ENCODE results near the gene DOCK6.

DOCK6 gene

GRCh38 chr19:11159598-11160439 is 102.5 kb downstream of the DOCK6 start:
- H3K9me3 ChIP-seq, result no peaks in the 10 kb centered on the region
- H3K36me3 ChIP-seq, result no peaks in the 10 kb centered on the region
- no peak overlapping the region for H3K27ac ChIP-seq
- H3K27me3 ChIP-seq, result no peaks in the 10 kb centered on the region
- TF ChIP-seq, protein P1, sequence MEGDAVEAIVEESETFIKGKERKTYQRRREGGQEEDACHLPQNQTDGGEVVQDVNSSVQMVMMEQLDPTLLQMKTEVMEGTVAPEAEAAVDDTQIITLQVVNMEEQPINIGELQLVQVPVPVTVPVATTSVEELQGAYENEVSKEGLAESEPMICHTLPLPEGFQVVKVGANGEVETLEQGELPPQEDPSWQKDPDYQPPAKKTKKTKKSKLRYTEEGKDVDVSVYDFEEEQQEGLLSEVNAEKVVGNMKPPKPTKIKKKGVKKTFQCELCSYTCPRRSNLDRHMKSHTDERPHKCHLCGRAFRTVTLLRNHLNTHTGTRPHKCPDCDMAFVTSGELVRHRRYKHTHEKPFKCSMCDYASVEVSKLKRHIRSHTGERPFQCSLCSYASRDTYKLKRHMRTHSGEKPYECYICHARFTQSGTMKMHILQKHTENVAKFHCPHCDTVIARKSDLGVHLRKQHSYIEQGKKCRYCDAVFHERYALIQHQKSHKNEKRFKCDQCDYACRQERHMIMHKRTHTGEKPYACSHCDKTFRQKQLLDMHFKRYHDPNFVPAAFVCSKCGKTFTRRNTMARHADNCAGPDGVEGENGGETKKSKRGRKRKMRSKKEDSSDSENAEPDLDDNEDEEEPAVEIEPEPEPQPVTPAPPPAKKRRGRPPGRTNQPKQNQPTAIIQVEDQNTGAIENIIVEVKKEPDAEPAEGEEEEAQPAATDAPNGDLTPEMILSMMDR (IDR thresholded peaks at IDR 0.05), result no peak
- no peak overlapping the region for H3K4me3 ChIP-seq (ENCODE audit: low read depth in 1 of 2, low read length in 1 of 2)
- H3K4me1 ChIP-seq (ENCODE audit: control insufficient read depth in 1 of 2, insufficient read depth in 1 of 2, low read depth in 1 of 2, low read length in 1 of 2), result peaks cover 13 to 15% of the 10 kb centered on the region in 2 experiments

DNA sequence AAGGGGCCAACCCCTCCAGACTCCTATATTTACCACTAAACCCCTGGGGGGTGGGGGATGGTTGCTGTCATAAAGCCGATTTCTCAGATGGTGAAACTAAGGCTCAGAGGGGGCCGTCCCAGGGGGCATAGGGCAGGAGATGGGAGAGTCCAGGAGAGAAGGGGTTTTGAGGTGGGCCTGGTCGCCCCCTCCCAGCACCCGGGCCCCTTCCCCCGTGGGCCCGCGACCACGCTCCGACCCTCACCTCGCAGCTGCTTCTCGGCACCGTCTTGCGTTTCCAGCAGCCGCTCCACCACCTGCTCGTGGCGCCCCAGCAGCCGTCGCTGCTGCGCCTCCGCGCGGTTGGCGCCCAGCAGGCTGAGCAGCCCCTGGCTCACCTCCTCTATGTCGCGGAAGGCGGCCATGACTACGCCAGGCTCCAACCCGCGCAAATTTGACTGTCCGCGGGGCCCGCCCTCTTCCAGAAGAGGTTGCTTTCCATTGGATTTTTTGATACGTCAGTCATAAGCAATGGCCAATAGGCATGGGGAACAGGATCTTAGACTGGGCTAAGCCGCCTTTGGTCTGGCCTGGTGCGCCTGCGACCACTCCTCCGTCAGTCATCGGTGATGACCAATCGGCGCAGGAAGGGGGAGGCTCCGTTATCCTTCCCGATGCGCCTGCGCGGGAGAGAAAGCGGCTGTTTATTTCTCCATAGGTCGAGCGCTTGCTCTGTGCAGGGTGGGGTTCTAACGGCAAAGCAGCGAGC is 106.8 kb downstream of the DOCK6 start, which contains the start of gene SPC24:
TSS of gene SPC24 (minus strand) at position 410 of the 748 bp plus-strand sequence. CDS start at position 404, 6 bp downstream.
- peak within 1 kb of the TSS; percentile 40 for H3K27ac ChIP-seq
- peaks cover 19 to 22% of the 10 kb centered on the region in 2 experiments for H3K4me1 ChIP-seq (ENCODE audit: control insufficient read depth in 1 of 2, insufficient read depth in 1 of 2, low read depth in 1 of 2, low read length in 1 of 2)
- peaks cover 7% of the 10 kb centered on the region for H3K36me3 ChIP-seq
- TF ChIP-seq, protein P1 (IDR thresholded peaks at IDR 0.05), result peak; percentile 31
- peak within 1 kb of the TSS; percentile 69 to 77 for H3K4me3 ChIP-seq (ENCODE audit: low read depth in 1 of 2, low read length in 1 of 2)
- no peaks in the 10 kb centered on the region for H3K9me3 ChIP-seq
- no peaks in the 10 kb centered on the region for H3K27me3 ChIP-seq

DNA sequence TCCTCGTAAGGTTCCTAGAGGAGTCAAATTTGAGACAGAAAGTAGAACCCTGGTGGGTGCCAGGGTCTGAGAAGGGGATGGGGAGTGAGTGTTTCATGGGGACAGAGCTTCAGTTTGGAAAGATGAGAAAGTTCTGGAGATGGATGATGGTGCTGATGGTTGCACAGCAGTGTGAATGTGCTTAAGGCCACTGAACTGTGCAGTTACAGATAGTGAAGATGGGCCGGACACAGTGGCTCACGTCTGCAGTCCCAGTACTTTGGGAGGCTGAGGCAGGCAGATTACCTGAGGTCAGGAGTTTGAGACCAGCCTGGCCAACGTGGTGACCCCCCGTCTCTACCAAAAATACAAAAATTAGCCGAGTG is 107.7 kb downstream of the DOCK6 start:
- Histone ChIP-seq H3K36me3 (peaks cover 7% of the 10 kb centered on the region), H3K27ac (no peak overlapping the region), H3K4me1 (ENCODE audit: control insufficient read depth in 1 of 2, insufficient read depth in 1 of 2, low read depth in 1 of 2, low read length in 1 of 2) (peaks cover 19 to 22% of the 10 kb centered on the region in 2 experiments), H3K27me3 (no peaks in the 10 kb centered on the region), H3K9me3 (no peaks in the 10 kb centered on the region), H3K4me3 (ENCODE audit: low read depth in 1 of 2, low read length in 1 of 2) (peak overlapping the region in 1 of 2 experiments; percentile 77)
- TF ChIP-seq, protein P1 (IDR thresholded peaks at IDR 0.05), result no peak

DNA sequence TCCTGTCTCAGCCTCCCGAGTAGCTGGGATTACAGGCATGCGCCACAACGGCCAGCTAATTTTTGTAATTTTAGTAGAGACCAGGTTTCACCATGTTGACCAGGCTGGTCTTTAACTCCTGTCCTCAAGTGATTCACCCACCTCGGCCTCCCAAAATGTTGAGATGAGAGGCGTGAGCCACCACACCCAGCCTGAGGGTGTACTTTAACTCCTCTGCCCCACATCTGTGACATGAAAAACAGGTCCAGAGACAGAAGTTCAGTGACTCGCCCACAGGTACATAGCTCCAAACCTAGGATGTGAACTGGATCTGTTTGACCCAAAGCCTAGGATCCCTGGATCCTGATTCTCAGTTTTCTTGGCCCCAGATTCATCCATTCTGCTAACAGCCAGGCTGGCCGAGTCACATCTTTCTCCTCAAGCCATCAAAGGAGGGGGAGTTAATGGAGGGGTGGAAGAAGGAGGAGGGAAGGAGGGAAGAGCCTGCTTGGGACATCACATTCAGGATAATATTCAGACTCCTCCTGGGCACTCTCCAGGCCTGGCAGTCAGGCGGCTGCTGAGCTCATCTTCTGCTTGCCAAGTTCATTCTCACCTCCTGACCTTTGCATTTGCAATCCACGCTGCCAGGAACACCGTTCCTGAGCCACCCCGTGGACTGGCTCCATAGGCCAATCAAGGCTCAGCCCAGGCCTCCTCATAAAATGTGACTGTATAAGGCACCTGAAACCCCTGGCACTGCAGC is 109.8 kb downstream of the DOCK6 start:
- no peaks in the 10 kb centered on the region for H3K27me3 ChIP-seq
- H3K9me3 ChIP-seq, result no peaks in the 10 kb centered on the region
- H3K27ac ChIP-seq, result no peak overlapping the region
- H3K4me1 ChIP-seq (ENCODE audit: control insufficient read depth in 1 of 2, insufficient read depth in 1 of 2, low read depth in 1 of 2, low read length in 1 of 2), result peaks cover 19 to 22% of the 10 kb centered on the region in 2 experiments
- H3K4me3 ChIP-seq (ENCODE audit: low read depth in 1 of 2, low read length in 1 of 2), result no peak overlapping the region
- H3K36me3 ChIP-seq, result peaks cover 19% of the 10 kb centered on the region
- TF ChIP-seq, protein P1 (IDR thresholded peaks at IDR 0.05), result no peak

GRCh38 chr19:11151181-11151580 is 111.1 kb downstream of the DOCK6 start:
- Histone ChIP-seq H3K4me1 (ENCODE audit: control insufficient read depth in 1 of 2, insufficient read depth in 1 of 2, low read depth in 1 of 2, low read length in 1 of 2) (peaks cover 16 to 20% of the 10 kb centered on the region in 2 experiments), H3K27ac (no peak overlapping the region), H3K4me3 (ENCODE audit: low read depth in 1 of 2, low read length in 1 of 2) (no peak overlapping the region), H3K27me3 (no peaks in the 10 kb centered on the region), H3K36me3 (peaks cover 25% of the 10 kb centered on the region), H3K9me3 (no peaks in the 10 kb centered on the region)
- TF ChIP-seq, protein P1 (IDR thresholded peaks at IDR 0.05), result no peak
